ENCODE measurements around the gene DISC1. TPM values are rescaled to one million over a fixed set of nuclear protein-coding genes. Genes with fewer than 3 reads are reported as not detected.
"Not testable (repeated sequence)": the region's sequence is repeated elsewhere in the genome, so short reads cannot be mapped to it uniquely, and the experiment has no call there.

DISC1 gene
- polyA plus RNA-seq, 1 experiment, result 2.3 TPM

DNA sequence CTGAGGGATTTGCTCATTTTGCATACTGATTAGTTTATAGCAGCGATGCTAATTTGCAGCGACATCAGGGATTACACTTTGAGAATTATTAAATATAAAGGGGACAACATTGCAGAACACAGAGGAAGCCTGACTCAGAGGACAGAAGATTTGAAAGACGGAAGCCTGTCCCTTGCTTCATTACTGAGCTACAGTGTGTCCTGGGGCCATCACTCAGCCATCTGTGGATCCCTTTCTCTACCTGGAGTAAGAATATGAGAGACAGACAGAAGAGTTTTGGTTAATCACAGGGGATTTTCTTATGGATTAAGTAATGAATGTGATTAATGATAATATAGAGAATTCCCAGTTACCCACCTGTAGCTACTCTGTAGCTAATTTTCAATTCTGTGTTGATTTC, 134.7 kb downstream of the DISC1 start:
- ChIA-PET POLR2A (no interaction called here), CTCF (interaction anchor here (0.6 kb wide), 1 partner anchor 22 kb away, joined by 3 read pairs; no protein-coding TSS in a partner anchor)
- no peak overlapping the region for H3K4me3 ChIP-seq (ENCODE audit: low read depth, low read length)
- H3K36me3 ChIP-seq (ENCODE audit: control insufficient read depth, insufficient read depth, low read length), result no peaks in the 10 kb centered on the region; the same call in 1 of the 2 replicates
- H3K27me3 ChIP-seq (ENCODE audit: control insufficient read depth, insufficient read depth, low read length), result no peaks in the 10 kb centered on the region
- no peak for DNase-seq (ENCODE audit: low read depth)
- TF ChIP-seq, protein P1, sequence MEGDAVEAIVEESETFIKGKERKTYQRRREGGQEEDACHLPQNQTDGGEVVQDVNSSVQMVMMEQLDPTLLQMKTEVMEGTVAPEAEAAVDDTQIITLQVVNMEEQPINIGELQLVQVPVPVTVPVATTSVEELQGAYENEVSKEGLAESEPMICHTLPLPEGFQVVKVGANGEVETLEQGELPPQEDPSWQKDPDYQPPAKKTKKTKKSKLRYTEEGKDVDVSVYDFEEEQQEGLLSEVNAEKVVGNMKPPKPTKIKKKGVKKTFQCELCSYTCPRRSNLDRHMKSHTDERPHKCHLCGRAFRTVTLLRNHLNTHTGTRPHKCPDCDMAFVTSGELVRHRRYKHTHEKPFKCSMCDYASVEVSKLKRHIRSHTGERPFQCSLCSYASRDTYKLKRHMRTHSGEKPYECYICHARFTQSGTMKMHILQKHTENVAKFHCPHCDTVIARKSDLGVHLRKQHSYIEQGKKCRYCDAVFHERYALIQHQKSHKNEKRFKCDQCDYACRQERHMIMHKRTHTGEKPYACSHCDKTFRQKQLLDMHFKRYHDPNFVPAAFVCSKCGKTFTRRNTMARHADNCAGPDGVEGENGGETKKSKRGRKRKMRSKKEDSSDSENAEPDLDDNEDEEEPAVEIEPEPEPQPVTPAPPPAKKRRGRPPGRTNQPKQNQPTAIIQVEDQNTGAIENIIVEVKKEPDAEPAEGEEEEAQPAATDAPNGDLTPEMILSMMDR (IDR thresholded peaks at IDR 0.05; ENCODE audit: insufficient read depth, low read depth, low read length), result no peak

DNA sequence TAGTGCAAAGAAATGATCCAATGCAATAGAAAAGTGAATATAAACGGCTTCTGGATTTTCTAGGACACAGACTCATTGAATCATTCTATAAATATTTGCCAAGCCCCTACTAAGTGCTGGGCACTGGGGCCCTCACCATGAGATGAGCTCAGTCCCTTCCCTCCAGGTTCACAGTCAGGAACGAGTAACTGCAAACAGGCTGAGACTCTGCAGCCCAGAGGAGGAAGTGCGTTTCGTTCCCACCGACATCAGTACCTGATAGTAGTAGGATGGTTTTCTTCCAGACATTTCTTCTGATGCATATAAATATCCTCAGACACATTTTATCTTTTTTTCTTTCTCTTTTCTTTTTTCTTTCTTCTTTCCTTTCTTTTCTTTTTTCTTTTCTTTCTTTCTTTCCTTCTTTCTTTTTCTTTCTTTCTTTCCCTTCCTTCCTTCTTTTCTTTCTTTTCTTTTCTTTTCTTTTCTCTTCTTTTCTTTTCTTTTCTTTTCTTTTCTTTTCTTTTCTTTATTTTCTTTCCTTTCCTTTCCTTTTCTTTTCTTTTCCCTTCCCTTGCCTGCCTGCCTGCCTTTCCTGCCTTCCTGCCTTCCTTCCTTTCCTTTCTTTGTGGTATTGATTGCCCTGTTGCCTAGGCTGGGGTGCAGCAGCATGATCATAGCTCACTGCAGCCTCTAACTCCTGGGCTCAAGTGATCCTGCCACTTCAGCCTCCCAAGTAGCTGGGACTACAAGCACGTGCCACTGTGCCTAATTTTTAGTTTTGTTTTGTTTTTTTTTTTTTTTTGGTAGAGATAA, 135.4 kb downstream of the DISC1 start:
- no peak for DNase-seq (ENCODE audit: low read depth)
- Histone ChIP-seq H3K27me3 (ENCODE audit: control insufficient read depth, insufficient read depth, low read length) (no peaks in the 10 kb centered on the region), H3K4me3 (ENCODE audit: low read depth, low read length) (no peak overlapping the region), H3K36me3 (ENCODE audit: control insufficient read depth, insufficient read depth, low read length) (no peaks in the 10 kb centered on the region; the same call in 1 of the 2 replicates)
- CTCF ChIA-PET, result no interaction called here
- TF ChIP-seq, protein P1 (IDR thresholded peaks at IDR 0.05; ENCODE audit: insufficient read depth, low read depth, low read length), result no peak
- POLR2A ChIA-PET, result no interaction called here

DNA sequence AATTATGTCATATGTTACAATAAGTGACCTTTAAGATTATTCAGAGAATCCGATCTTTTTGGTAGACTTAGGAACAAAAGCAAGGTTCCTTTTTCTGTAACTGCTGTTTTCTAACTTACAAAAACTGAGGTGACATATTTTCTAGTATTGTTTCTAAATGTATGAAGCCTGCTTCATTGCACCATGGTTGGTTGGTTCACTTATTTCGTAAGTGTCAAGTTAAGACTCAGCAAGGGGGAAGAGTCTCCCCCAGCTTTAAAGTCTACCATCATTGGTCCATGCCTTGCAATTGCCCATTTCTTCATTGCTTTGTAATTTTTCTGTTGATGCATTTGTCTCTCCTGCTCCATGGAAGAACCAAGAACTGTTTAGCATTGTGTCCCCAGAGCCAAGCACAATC, 136.9 kb downstream of the DISC1 start:
- CTCF ChIA-PET, result interaction anchor here (0.7 to 1.0 kb wide), 2 partner anchors 9 to 46 kb away, joined by 3 read pairs; no protein-coding TSS in a partner anchor
- TF ChIP-seq, protein P1 (IDR thresholded peaks at IDR 0.05; ENCODE audit: insufficient read depth, low read depth, low read length), result no peak
- H3K36me3 ChIP-seq (ENCODE audit: control insufficient read depth, insufficient read depth, low read length), result no peaks in the 10 kb centered on the region; the same call in 1 of the 2 replicates
- no peaks in the 10 kb centered on the region for H3K27me3 ChIP-seq (ENCODE audit: control insufficient read depth, insufficient read depth, low read length)
- no peak for DNase-seq (ENCODE audit: low read depth)
- no peak overlapping the region for H3K4me3 ChIP-seq (ENCODE audit: low read depth, low read length)
- POLR2A ChIA-PET, result no interaction called here

DNA sequence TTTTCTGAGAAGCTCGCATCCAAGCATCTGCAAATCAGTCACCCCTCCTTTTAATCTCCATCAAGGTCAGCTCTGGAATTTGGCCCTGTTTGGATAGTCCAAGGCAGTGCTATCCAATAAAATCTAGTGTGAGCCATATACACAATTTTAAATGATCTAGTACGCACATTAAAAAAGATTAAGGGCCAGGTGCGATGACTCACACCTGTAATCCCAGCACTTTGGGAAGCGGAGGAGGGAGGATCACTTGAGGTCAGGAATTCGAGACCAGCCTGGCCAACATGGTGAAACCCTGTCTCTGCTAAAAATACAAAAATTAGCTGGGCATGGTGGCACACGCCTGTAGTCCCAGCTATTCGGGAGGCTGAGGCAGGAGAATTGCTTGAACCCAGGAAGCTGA, 139.2 kb downstream of the DISC1 start:
- POLR2A ChIA-PET; DNase-seq (ENCODE audit: low read depth); H3K36me3 ChIP-seq (ENCODE audit: control insufficient read depth, insufficient read depth, low read length); H3K27me3 ChIP-seq (ENCODE audit: control insufficient read depth, insufficient read depth, low read length); H3K4me3 ChIP-seq (ENCODE audit: low read depth, low read length): not testable (repeated sequence)
- CTCF ChIA-PET, result interaction anchor here (3.6 kb wide), 1 partner anchor 9 kb away, joined by 36 read pairs; no protein-coding TSS in a partner anchor

DNA sequence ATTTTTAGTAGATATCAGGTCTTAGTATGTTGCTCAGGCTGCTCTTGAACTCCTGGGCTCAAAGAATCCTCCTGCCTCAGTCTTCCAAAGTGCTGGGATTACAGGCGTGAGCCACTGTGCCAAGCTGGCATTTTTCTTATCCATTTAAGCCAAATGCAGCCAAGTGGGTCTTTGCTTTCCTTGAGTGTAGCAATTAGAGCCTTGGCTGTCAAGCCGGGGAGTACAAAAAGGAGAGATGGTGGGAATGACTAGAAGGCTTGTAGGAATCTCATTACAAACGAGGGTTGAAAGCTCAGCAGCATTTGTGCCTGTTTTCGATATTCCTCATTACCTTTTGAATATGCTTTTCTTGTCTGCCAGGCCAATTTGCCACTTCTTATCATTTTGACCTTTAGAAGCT, 140.9 kb downstream of the DISC1 start:
- TF ChIP-seq, protein P1 (IDR thresholded peaks at IDR 0.05; ENCODE audit: insufficient read depth, low read depth, low read length), result no peak
- Histone ChIP-seq H3K27me3 (ENCODE audit: control insufficient read depth, insufficient read depth, low read length) (no peaks in the 10 kb centered on the region), H3K36me3 (ENCODE audit: control insufficient read depth, insufficient read depth, low read length) (peaks cover 5% of the 10 kb centered on the region), H3K4me3 (ENCODE audit: low read depth, low read length) (no peak overlapping the region)
- POLR2A ChIA-PET, result no interaction called here
- CTCF ChIA-PET, result interaction anchor here (0.6 to 3.6 kb wide), 3 partner anchors 8 to 11 kb away, joined by 3 to 36 read pairs (median 3); no protein-coding TSS in a partner anchor
- DNase-seq (ENCODE audit: low read depth), result no peak

All from BJ (cell line).